ENCODE measurements around the gene TMX1.

Gene TMX1

GRCh38 chr14:51262868-51263267, 22.8 kb downstream of the TMX1 start:
- Mint-ChIP-seq H3K4me1 (peaks cover 24% of the 10 kb centered on the region), H3K4me3 (no peak overlapping the region), H3K36me3 (peaks cover 18% of the 10 kb centered on the region), H3K27ac (no peak overlapping the region), H3K9me3 (peaks cover 7% of the 10 kb centered on the region), H3K27me3 (no peaks in the 10 kb centered on the region)

GRCh38 chr14:51269634-51270033, 29.6 kb downstream of the TMX1 start:
- Mint-ChIP-seq H3K27me3 (no peaks in the 10 kb centered on the region), H3K27ac (no peak overlapping the region), H3K9me3 (no peaks in the 10 kb centered on the region), H3K4me1 (no peaks in the 10 kb centered on the region), H3K4me3 (no peak overlapping the region), H3K36me3 (peaks cover 9% of the 10 kb centered on the region)

GRCh38 chr14:51276605-51277004, 36.6 kb downstream of the TMX1 start:
- Mint-ChIP-seq H3K4me3 (no peak overlapping the region), H3K36me3 (peaks cover 2% of the 10 kb centered on the region), H3K9me3 (no peaks in the 10 kb centered on the region), H3K27ac (no peak overlapping the region), H3K4me1 (no peaks in the 10 kb centered on the region), H3K27me3 (no peaks in the 10 kb centered on the region)

GRCh38 chr14:51277753-51278415, 37.8 kb downstream of the TMX1 start:
- Mint-ChIP-seq H3K4me3 (no peak overlapping the region), H3K27me3 (no peaks in the 10 kb centered on the region), H3K36me3 (peaks cover 2% of the 10 kb centered on the region), H3K9me3 (no peaks in the 10 kb centered on the region), H3K27ac (no peak overlapping the region), H3K4me1 (no peaks in the 10 kb centered on the region)

- H3K27ac Mint-ChIP-seq, result no peak overlapping the region
- no peak overlapping the region for H3K4me3 Mint-ChIP-seq
- no peaks in the 10 kb centered on the region for H3K9me3 Mint-ChIP-seq
- H3K27me3 Mint-ChIP-seq, result no peaks in the 10 kb centered on the region
- H3K36me3 Mint-ChIP-seq, result no peaks in the 10 kb centered on the region
- no peaks in the 10 kb centered on the region for H3K4me1 Mint-ChIP-seq
Observed at GRCh38 chr14:51282517-51282916, 42.5 kb downstream of the TMX1 start.

- no peak overlapping the region for H3K4me3 Mint-ChIP-seq
- no peaks in the 10 kb centered on the region for H3K27me3 Mint-ChIP-seq
- H3K9me3 Mint-ChIP-seq, result no peaks in the 10 kb centered on the region
- H3K27ac Mint-ChIP-seq, result no peak overlapping the region
- no peaks in the 10 kb centered on the region for H3K4me1 Mint-ChIP-seq
- no peaks in the 10 kb centered on the region for H3K36me3 Mint-ChIP-seq
Observed at GRCh38 chr14:51283402-51284085, 43.5 kb downstream of the TMX1 start.

GRCh38 chr14:51284241-51284640, 44.2 kb downstream of the TMX1 start:
- Mint-ChIP-seq H3K4me1 (no peaks in the 10 kb centered on the region), H3K27ac (no peak overlapping the region), H3K4me3 (no peak overlapping the region), H3K36me3 (no peaks in the 10 kb centered on the region), H3K27me3 (no peaks in the 10 kb centered on the region), H3K9me3 (no peaks in the 10 kb centered on the region)

GRCh38 chr14:51285120-51285519, 45.1 kb downstream of the TMX1 start:
- Mint-ChIP-seq H3K27me3 (no peaks in the 10 kb centered on the region), H3K27ac (no peak overlapping the region), H3K4me1 (no peaks in the 10 kb centered on the region), H3K4me3 (no peak overlapping the region), H3K36me3 (no peaks in the 10 kb centered on the region), H3K9me3 (no peaks in the 10 kb centered on the region)

- no peaks in the 10 kb centered on the region for H3K27me3 Mint-ChIP-seq
- H3K4me1 Mint-ChIP-seq, result no peaks in the 10 kb centered on the region
- no peak overlapping the region for H3K27ac Mint-ChIP-seq
- H3K36me3 Mint-ChIP-seq, result no peaks in the 10 kb centered on the region
- H3K9me3 Mint-ChIP-seq, result no peaks in the 10 kb centered on the region
- no peak overlapping the region for H3K4me3 Mint-ChIP-seq
Observed at GRCh38 chr14:51289169-51289568, 49.1 kb downstream of the TMX1 start.

GRCh38 chr14:51290132-51290531, 50.1 kb downstream of the TMX1 start:
- Mint-ChIP-seq H3K27me3 (no peaks in the 10 kb centered on the region), H3K36me3 (no peaks in the 10 kb centered on the region), H3K9me3 (no peaks in the 10 kb centered on the region), H3K27ac (no peak overlapping the region), H3K4me3 (no peak overlapping the region), H3K4me1 (no peaks in the 10 kb centered on the region)

- Mint-ChIP-seq H3K4me3 (no peak overlapping the region), H3K27me3 (no peaks in the 10 kb centered on the region)
Observed at GRCh38 chr14:51291016-51291415, 51.0 kb downstream of the TMX1 start.

GRCh38 chr14:51293149-51293911, 53.3 kb downstream of the TMX1 start:
- Mint-ChIP-seq H3K4me3 (no peak overlapping the region), H3K27me3 (no peaks in the 10 kb centered on the region), H3K36me3 (no peaks in the 10 kb centered on the region), H3K4me1 (peaks cover 4% of the 10 kb centered on the region), H3K9me3 (no peaks in the 10 kb centered on the region), H3K27ac (no peak overlapping the region)

More at GRCh38 chr14:51291016-51291415, 51.0 kb downstream of the TMX1 start:
- no peaks in the 10 kb centered on the region for H3K9me3 Mint-ChIP-seq
- no peaks in the 10 kb centered on the region for H3K4me1 Mint-ChIP-seq
- H3K36me3 Mint-ChIP-seq, result no peaks in the 10 kb centered on the region
- no peak overlapping the region for H3K27ac Mint-ChIP-seq

GRCh38 chr14:51293912-51294389, 53.9 kb downstream of the TMX1 start:
- Mint-ChIP-seq H3K4me1 (peaks cover 10% of the 10 kb centered on the region), H3K27ac (no peak overlapping the region), H3K4me3 (no peak overlapping the region), H3K27me3 (no peaks in the 10 kb centered on the region), H3K9me3 (no peaks in the 10 kb centered on the region), H3K36me3 (no peaks in the 10 kb centered on the region)

- no peaks in the 10 kb centered on the region for H3K27me3 Mint-ChIP-seq
- H3K27ac Mint-ChIP-seq, result peak overlapping the region; percentile 42
- no peak overlapping the region for H3K4me3 Mint-ChIP-seq
- H3K9me3 Mint-ChIP-seq, result no peaks in the 10 kb centered on the region
- H3K4me1 Mint-ChIP-seq, result peaks cover 17% of the 10 kb centered on the region
- no peaks in the 10 kb centered on the region for H3K36me3 Mint-ChIP-seq
Observed at GRCh38 chr14:51294951-51295525, 55.0 kb downstream of the TMX1 start.

- peaks cover 17% of the 10 kb centered on the region for H3K4me1 Mint-ChIP-seq
- H3K36me3 Mint-ChIP-seq, result no peaks in the 10 kb centered on the region
- H3K27me3 Mint-ChIP-seq, result no peaks in the 10 kb centered on the region
- H3K27ac Mint-ChIP-seq, result no peak overlapping the region
- no peaks in the 10 kb centered on the region for H3K9me3 Mint-ChIP-seq
- no peak overlapping the region for H3K4me3 Mint-ChIP-seq
Observed at GRCh38 chr14:51295646-51296263, 55.7 kb downstream of the TMX1 start.

Measured in activated naive CD4-positive, alpha-beta T cell treated with anti-CD3 and anti-CD28 coated beads, Interleukin-2, amount 50 U/mL, for 24 hours (primary cell).